Measurements from ENCODE around the gene GIPC1. TPM values are rescaled to one million over a fixed set of nuclear protein-coding genes. Genes with fewer than 3 reads are reported as not detected.

The GIPC1 gene
- total RNA-seq, 1 experiment from 2014 or later: 160 TPM

- H3K27ac ChIP-seq (ENCODE audit: low read length): peak overlapping the region; percentile 83
Observed at GRCh38 chr19:14530506-14530905, 34.6 kb upstream of the GIPC1 start.

GRCh38 chr19:14530005-14530348 lies 34.0 kb upstream of the GIPC1 start:
- no peak for ATAC-seq
- H3K27me3 ChIP-seq (ENCODE audit: control insufficient read depth, insufficient read depth, low read length): no peaks in the 10 kb centered on the region
- H3K27ac ChIP-seq (ENCODE audit: low read length): peak overlapping the region; percentile 83
- ChIA-PET POLR2A (no interaction called here), CTCF (no interaction called here)
- no peaks in the 10 kb centered on the region for H3K9me3 ChIP-seq (ENCODE audit: control insufficient read depth, insufficient read depth, low read depth, low read length)
- no peak for DNase-seq (ENCODE audit: low read depth, low spot score)
- peaks cover 24% of the 10 kb centered on the region for H3K4me1 ChIP-seq (ENCODE audit: control insufficient read depth, insufficient read depth, low read length)
- TF ChIP-seq POLR2AphosphoS5 (IDR thresholded peaks at IDR 0.05; ENCODE audit: low read depth, low read length) (no peak), REST (IDR thresholded peaks at IDR 0.05; ENCODE audit: insufficient read depth in 1 of 2, low read depth in 2 of 2, low read length in 1 of 2) (no peak), TCF7L2 (IDR thresholded peaks at IDR 0.05; ENCODE audit: low read depth, low read length) (no peak)
- in situ Hi-C loops (cut with HindIII; ENCODE audit: low pct_unique_long_range_greater_than_20kb, low sequenced_read_pairs): no loop called here
- intact Hi-C loops (cut with micrococcal nuclease; ENCODE audit: unreplicated experiment): no loop called here
- peaks cover 5% of the 10 kb centered on the region; the same call in 1 of the 2 replicates for H3K36me3 ChIP-seq (ENCODE audit: control insufficient read depth, insufficient read depth, low read length)
- BruUV-seq (replicated peaks): no TSS peak
- peak overlapping the region; percentile 65 to 89 for H3K4me3 ChIP-seq (ENCODE audit: low read depth in 2 of 2, low read length in 2 of 2)

More at GRCh38 chr19:14530506-14530905, 34.6 kb upstream of the GIPC1 start:
- intact Hi-C loops (cut with micrococcal nuclease; ENCODE audit: unreplicated experiment) (no loop called here), in situ Hi-C loops (cut with HindIII; ENCODE audit: low pct_unique_long_range_greater_than_20kb, low sequenced_read_pairs) (no loop called here)
- H3K4me3 ChIP-seq (ENCODE audit: low read depth in 2 of 2, low read length in 2 of 2): peak overlapping the region; percentile 65 to 89
- CTCF ChIA-PET: no interaction called here
- TF ChIP-seq CTCF (IDR thresholded peaks at IDR 0.05) (no peak), TCF7L2 (IDR thresholded peaks at IDR 0.05; ENCODE audit: low read depth, low read length) (no peak), REST (IDR thresholded peaks at IDR 0.05; ENCODE audit: insufficient read depth in 1 of 2, low read depth in 2 of 2, low read length in 1 of 2) (no peak), SIN3A (IDR thresholded peaks at IDR 0.05; ENCODE audit: borderline replicate concordance, insufficient read depth, low read depth, low read length) (no peak), POLR2AphosphoS5 (IDR thresholded peaks at IDR 0.05; ENCODE audit: low read depth, low read length) (no peak)
- H3K9me3 ChIP-seq (ENCODE audit: control insufficient read depth, insufficient read depth, low read depth, low read length): no peaks in the 10 kb centered on the region
- BruUV-seq (replicated peaks): TSS peak; percentile 85
- H3K36me3 ChIP-seq (ENCODE audit: control insufficient read depth, insufficient read depth, low read length): peaks cover 5% of the 10 kb centered on the region; the same call in 1 of the 2 replicates
- POLR2A ChIA-PET: interaction anchor here (0.5 kb wide), 1 partner anchor 17 kb away, joined by 3 read pairs; no protein-coding TSS in a partner anchor
- DNase-seq (ENCODE audit: low read depth, low spot score) (no peak), ATAC-seq (no peak)
- peaks cover 24% of the 10 kb centered on the region for H3K4me1 ChIP-seq (ENCODE audit: control insufficient read depth, insufficient read depth, low read length)
- H3K27me3 ChIP-seq (ENCODE audit: control insufficient read depth, insufficient read depth, low read length): no peaks in the 10 kb centered on the region

Measured in Panc1 (cell line).